GM13977 (cell line): ENCODE results near the gene RPL32.
A peak's percentile ranks its signal among the peaks of the same experiment; 100 is the strongest.

Experiments
- DNase-seq: peaks from one replicate; pipeline ENCODE4 v3.0.0; 2012; ENCODE audit warnings: low spot score
- CTCF ChIP-seq: IDR thresholded peaks from 2 replicates; pipeline ENCODE4 v1.5.1; 2012; ENCODE audit warnings: mild to moderate bottlenecking, control low read depth; ENCODE audit not compliant: insufficient read depth; ENCODE audit errors: extremely low read depth, missing control alignments
- in situ Hi-C: fragments of 300-500 bp; cut with MboI; formaldehyde crosslinking; loops from one replicate; pipeline ENCODE4 v1.12.0; 2022; ENCODE audit warnings: low sequenced_read_pairs, low pct_unique_long_range_greater_than_20kb, mixed read lengths, inconsistent platforms; ENCODE audit not compliant: unreplicated experiment

Gene RPL32

GRCh38 chr3:12799525-12800440 is 41.6 kb downstream of the RPL32 start:
- no peak for TF ChIP-seq CTCF
- in situ Hi-C loops = no loop called here
- no peak for DNase-seq

- DNase-seq = no peak
- in situ Hi-C loops = no loop called here
- no peak for TF ChIP-seq CTCF
Measured at GRCh38 chr3:12798559-12799179, 42.7 kb downstream of the RPL32 start.

GRCh38 chr3:12797892-12798558 is 43.3 kb downstream of the RPL32 start:
- TF ChIP-seq CTCF = no peak
- DNase-seq = no peak
- in situ Hi-C loops = no loop called here

GRCh38 chr3:12797124-12797891 is 44.1 kb downstream of the RPL32 start:
- DNase-seq = no peak
- in situ Hi-C loops = no loop called here
- no peak for TF ChIP-seq CTCF

- TF ChIP-seq CTCF = no peak
- peak; percentile 64 for DNase-seq
- in situ Hi-C loops = no loop called here
Measured at GRCh38 chr3:12796171-12797123, 44.9 kb downstream of the RPL32 start, which contains the start of gene CAND2. Gene CAND2, plus strand, starts transcription at chr3:12796680. Its CDS starts 41 bp downstream, at chr3:12796721.
